B cell (primary cell): ENCODE measurements around the gene CACNG1. TPM values are rescaled to one million over a fixed set of nuclear protein-coding genes. Genes with fewer than 3 reads are reported as not detected.

Experiments used
- ATAC-seq: fragments of 200-7000 bp; cut with Tn5 transposase; one replicate; pipeline ENCODE4 v1.10.0; 2021; ENCODE audit warnings: low read depth, mild to moderate bottlenecking, moderate number of reproducible peaks, moderate library complexity
- CTCF ChIA-PET: fragments of 350-600 bp; sonication (Branson Sonifier 250); formaldehyde crosslinking; loops from one replicate; lab custom pipeline; 2021; ENCODE audit warnings: antibody characterized with exemption, inconsistent platforms; lab: Charles Lee
- POLR2A ChIA-PET: fragments of 350-600 bp; sonication (Branson Sonifier 250); formaldehyde crosslinking; loops from one replicate; lab custom pipeline; 2021; ENCODE audit warnings: antibody characterized with exemption; lab: Charles Lee
- DNase-seq: peaks from one replicate; pipeline ENCODE4 v3.0.0; 2013
- H2AFZ ChIP-seq: 2 replicates; pipeline ENCODE4 v1.6.1; 2012; ENCODE audit warnings: mild to moderate bottlenecking, low read depth, low read length; ENCODE audit not compliant: insufficient read depth, poor library complexity, severe bottlenecking
- H3K27ac ChIP-seq, 2 donors: 1 replicate in 1 of 2; 2 replicates in 1 of 2; pipeline ENCODE4 v1.5.1; 2012 to 2013; ENCODE audit warnings: low read length in 2 of 2, mild to moderate bottlenecking in 2 of 2, moderate library complexity in 1 of 2
- H3K27me3 ChIP-seq, 4 experiments: fragments of 200-600 bp in 1 of 4; sonication (generic) in 1 of 4; replicated peaks in 1 of 4; 1 replicate in 2 of 4; 2 replicates in 2 of 4; pipeline versions ENCODE4 v1.6.1 to v1.7.0; 2013 to 2016; ENCODE audit warnings: low read length in 3 of 4, mild to moderate bottlenecking in 2 of 4, mixed read lengths in 1 of 4, moderate library complexity in 1 of 4; ENCODE audit not compliant: insufficient read depth in 4 of 4, control insufficient read depth in 3 of 4; ENCODE audit errors: control extremely low read depth in 1 of 4
- H3K36me3 ChIP-seq, 2 experiments: replicated peaks in 1 of 2; 1 replicate in 1 of 2; 2 replicates in 1 of 2; pipeline versions ENCODE4 v1.6.1 to v1.7.1; 2013; ENCODE audit warnings: low read length in 1 of 2; ENCODE audit not compliant: insufficient read depth in 2 of 2, control insufficient read depth in 1 of 2; ENCODE audit errors: control extremely low read depth in 1 of 2, extremely low read depth in 1 of 2
- H3K4me1 ChIP-seq, 2 donors: fragments of 200-600 bp in 1 of 2; sonication (generic) in 1 of 2; 1 replicate in 1 of 2; 2 replicates in 1 of 2; pipeline versions ENCODE4 v1.5.1 to v1.6.1; 2013 to 2017; ENCODE audit warnings: low read length in 2 of 2; ENCODE audit not compliant: control insufficient read depth in 2 of 2, insufficient read depth in 2 of 2
- H3K4me2 ChIP-seq: replicated peaks from 2 replicates; pipeline ENCODE3; 2012; ENCODE audit warnings: mild to moderate bottlenecking, low read depth, low read length; ENCODE audit not compliant: poor library complexity, severe bottlenecking
- H3K4me3 ChIP-seq, 5 experiments: fragments of 200-600 bp in 1 of 5; sonication (generic) in 1 of 5; 1 replicate in 3 of 5; 2 replicates in 2 of 5; pipeline versions ENCODE4 v1.5.1 to v1.7.0; 2011 to 2016; ENCODE audit warnings: low read length in 4 of 5, mild to moderate bottlenecking in 4 of 5, low read depth in 2 of 5, control low read depth in 1 of 5, moderate library complexity in 1 of 5; ENCODE audit not compliant: insufficient read depth in 1 of 5; ENCODE audit errors: control extremely low read depth in 1 of 5, extremely low read depth in 1 of 5
- H3K79me2 ChIP-seq: fragments of 200-600 bp; sonication (generic); one replicate; pipeline ENCODE4 v1.6.0; 2016; ENCODE audit warnings: low read length; ENCODE audit not compliant: control insufficient read depth, insufficient read depth
- H3K9ac ChIP-seq: fragments of 200-600 bp; sonication (generic); 2 replicates; pipeline ENCODE4 v1.6.1; 2017; ENCODE audit warnings: mild to moderate bottlenecking, low read length, moderate library complexity
- H3K9me3 ChIP-seq, 3 donors: one replicate each; pipeline versions ENCODE4 v1.6.1 to v1.7.1; 2013; ENCODE audit warnings: low read length in 2 of 3; ENCODE audit not compliant: control insufficient read depth in 2 of 3, insufficient read depth in 1 of 3; ENCODE audit errors: control extremely low read depth in 1 of 3
- H4K20me1 ChIP-seq: 2 replicates; pipeline ENCODE4 v1.6.0; 2012; ENCODE audit warnings: mild to moderate bottlenecking, low read length; ENCODE audit not compliant: insufficient read depth, control insufficient read depth, poor library complexity, severe bottlenecking
- H3K27ac Mint-ChIP-seq: one replicate; pipeline ENCODE4 v1.8.0; 2021; ENCODE audit warnings: mixed read lengths
- H3K27me3 Mint-ChIP-seq: one replicate; pipeline ENCODE4 v1.8.0; 2021; ENCODE audit warnings: mixed read lengths
- H3K4me1 Mint-ChIP-seq: one replicate; pipeline ENCODE4 v1.8.0; 2021; ENCODE audit warnings: mixed read lengths
- H3K4me3 Mint-ChIP-seq: one replicate; pipeline ENCODE4 v1.8.0; 2021; ENCODE audit warnings: mixed read lengths
- H3K9me3 Mint-ChIP-seq: one replicate; pipeline ENCODE4 v1.8.0; 2022; ENCODE audit warnings: mixed read lengths; ENCODE audit not compliant: insufficient read depth
- CTCF ChIP-seq: fragments of 200-600 bp; IDR thresholded peaks from one replicate; pipeline ENCODE4 v1.8.0; 2022; ENCODE audit warnings: antibody characterized with exemption, mild to moderate bottlenecking
- EZH2 ChIP-seq: IDR thresholded peaks from 2 replicates; pipeline ENCODE4 v1.6.1; 2012; ENCODE audit warnings: borderline replicate concordance, low read depth, mild to moderate bottlenecking, moderate library complexity, low read length; ENCODE audit not compliant: insufficient read depth, poor library complexity, severe bottlenecking
- whole genome bisulfite sequencing: methylation state at CpG from one replicate; pipeline ENCODE4 v1.1.5; 2013; ENCODE audit warnings: missing lambda C conversion rate; ENCODE audit not compliant: insufficient coverage; 5-methylcytosine and 5-hydroxymethylcytosine counted together
- intact Hi-C: fragments of 100-400 bp; cut with micrococcal nuclease; formaldehyde crosslinking; loops from one replicate; pipeline ENCODE4 v1.10.0; 2022
- polyA plus RNA-seq: library from polyadenylated mRNA; depleted of rRNA; stranded (reverse); fragments of >200 nt; gene quantifications from 2 replicates; pipeline ENCODE4 v1.2.3, GENCODE V29; 2012
- total RNA-seq, 2 donors: library from RNA; stranded (reverse); fragments of 120-200 nt in 1 of 2; gene quantifications; 1 replicate in 1 of 2; 2 replicates in 1 of 2; pipeline versions ENCODE4 v1.2.3 to v1.2.4, GENCODE V29; 2013 to 2022

Gene CACNG1
- total and polyA plus RNA-seq, 2 donors (not counting 1 experiment from before 2014, with no cell fraction given) = not detected

GRCh38 chr17:67027031-67027628, 17.2 kb upstream of the CACNG1 start:
- Histone ChIP-seq H4K20me1 (no peaks in the 10 kb centered on the region), H3K4me3 (no peak overlapping the region)
- POLR2A ChIA-PET = no interaction called here

GRCh38 chr17:67030641-67031040, 13.7 kb upstream of the CACNG1 start:
- Mint-ChIP-seq H3K9me3 (no peaks in the 10 kb centered on the region), H3K4me1 (no peaks in the 10 kb centered on the region), H3K27ac (no peak overlapping the region), H3K4me3 (no peak overlapping the region), H3K27me3 (no peaks in the 10 kb centered on the region)
- no peak overlapping the region for H2AFZ ChIP-seq
- ChIA-PET POLR2A (no interaction called here), CTCF (no interaction called here)
- H3K4me3 ChIP-seq = no peak overlapping the region
- no peak for ATAC-seq
- H3K4me1 ChIP-seq = no peaks in the 10 kb centered on the region
- 95% methylated on average over 21 of the region's 21 CpGs for WGBS
- no peaks in the 10 kb centered on the region for H3K9me3 ChIP-seq
- H4K20me1 ChIP-seq = no peaks in the 10 kb centered on the region
- H3K27ac ChIP-seq = no peak overlapping the region
- TF ChIP-seq CTCF (no peak), EZH2 (no peak)
- H3K9ac ChIP-seq = no peak overlapping the region
- no peak for DNase-seq
- no peaks in the 10 kb centered on the region for H3K36me3 ChIP-seq
- intact Hi-C loops = no loop called here
- no peaks in the 10 kb centered on the region for H3K79me2 ChIP-seq
- no peaks in the 10 kb centered on the region for H3K27me3 ChIP-seq
- H3K4me2 ChIP-seq = no peak overlapping the region

More at GRCh38 chr17:67027031-67027628, 17.2 kb upstream of the CACNG1 start:
- DNase-seq (no peak), ATAC-seq (no peak)
- TF ChIP-seq CTCF = no peak
- H3K4me2 ChIP-seq = no peak overlapping the region
- 89% methylated on average over 11 of the region's 12 CpGs for WGBS
- no peaks in the 10 kb centered on the region for H3K9me3 ChIP-seq
- no peak overlapping the region for H3K27ac ChIP-seq
- no peak overlapping the region for H3K27ac Mint-ChIP-seq
- H3K27me3 Mint-ChIP-seq = no peaks in the 10 kb centered on the region
- H3K36me3 ChIP-seq = no peaks in the 10 kb centered on the region
- H3K4me1 ChIP-seq = no peaks in the 10 kb centered on the region
- no peak overlapping the region for H3K9ac ChIP-seq
- H3K27me3 ChIP-seq = no peaks in the 10 kb centered on the region
- H2AFZ ChIP-seq = no peak overlapping the region
- no peak overlapping the region for H3K4me3 Mint-ChIP-seq
- no peaks in the 10 kb centered on the region for H3K79me2 ChIP-seq
- no peaks in the 10 kb centered on the region for H3K4me1 Mint-ChIP-seq
- CTCF ChIA-PET = no interaction called here
- intact Hi-C loops = no loop called here
- no peaks in the 10 kb centered on the region for H3K9me3 Mint-ChIP-seq
